HL-60/S4 treated with phorbol 12-myristate 13-acetate at 8.2 ng/mL for 4 days and 3 days (cell line): ENCODE data around the gene SLC5A3.

Experiments used
- in situ Hi-C: fragments of 300-500 bp; cut with MboI; formaldehyde crosslinking; loops from 2 replicates; pipeline ENCODE4 v1.15.0; 2022; ENCODE audit warnings: low sequenced_read_pairs

SLC5A3 gene

GRCh38 chr21:34094949-34095348, 21.6 kb downstream of the SLC5A3 start:
- in situ Hi-C loops = no loop called here

DNA sequence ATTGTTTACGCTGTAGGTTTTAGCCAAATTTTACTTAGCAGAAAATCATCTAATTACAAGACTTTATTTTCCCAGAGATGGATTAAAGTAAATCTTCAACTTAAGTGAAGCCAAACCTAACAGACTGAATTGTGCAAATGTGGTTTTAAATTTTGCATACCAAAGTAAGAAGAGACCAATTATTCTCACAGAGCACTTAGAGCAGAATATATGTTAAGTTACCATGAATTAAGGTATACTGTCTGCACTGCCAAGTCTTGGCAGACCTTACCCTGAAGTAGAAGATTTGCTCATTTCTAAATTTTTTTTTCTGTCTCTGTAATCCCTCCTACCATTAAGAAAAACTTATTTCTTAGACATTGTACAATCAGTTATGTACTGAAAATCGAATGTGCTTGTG, 24.1 kb downstream of the SLC5A3 start:
- in situ Hi-C loops = no loop called here

- in situ Hi-C loops = no loop called here
Measured at GRCh38 chr21:34100337-34100736, 27.0 kb downstream of the SLC5A3 start.

- in situ Hi-C loops = no loop called here
Measured at GRCh38 chr21:34100790-34101189, 27.4 kb downstream of the SLC5A3 start.

GRCh38 chr21:34105947-34106541, 32.7 kb downstream of the SLC5A3 start:
- in situ Hi-C loops = no loop called here

DNA sequence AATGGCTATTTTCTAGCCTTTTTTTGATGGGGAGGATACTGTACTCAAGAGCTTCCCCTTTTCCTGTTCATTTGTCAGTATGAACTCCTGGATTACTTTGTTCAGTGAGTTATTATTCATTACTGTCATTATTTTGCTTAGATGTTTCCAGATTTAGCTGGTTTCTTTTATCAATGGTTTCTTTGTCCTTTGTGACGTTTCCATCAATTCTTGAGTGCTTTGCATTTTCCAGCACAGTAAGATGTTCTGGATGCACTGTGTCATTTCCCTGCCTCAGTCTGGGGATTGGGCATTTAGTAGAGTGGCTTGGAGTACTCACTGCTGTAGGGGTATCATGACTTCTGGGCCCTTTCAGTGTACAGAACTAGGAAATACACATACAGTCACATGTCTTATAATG, 34.2 kb downstream of the SLC5A3 start:
- in situ Hi-C loops = no loop called here

- in situ Hi-C loops = no loop called here
Measured at GRCh38 chr21:34109075-34109474, 35.7 kb downstream of the SLC5A3 start.

DNA sequence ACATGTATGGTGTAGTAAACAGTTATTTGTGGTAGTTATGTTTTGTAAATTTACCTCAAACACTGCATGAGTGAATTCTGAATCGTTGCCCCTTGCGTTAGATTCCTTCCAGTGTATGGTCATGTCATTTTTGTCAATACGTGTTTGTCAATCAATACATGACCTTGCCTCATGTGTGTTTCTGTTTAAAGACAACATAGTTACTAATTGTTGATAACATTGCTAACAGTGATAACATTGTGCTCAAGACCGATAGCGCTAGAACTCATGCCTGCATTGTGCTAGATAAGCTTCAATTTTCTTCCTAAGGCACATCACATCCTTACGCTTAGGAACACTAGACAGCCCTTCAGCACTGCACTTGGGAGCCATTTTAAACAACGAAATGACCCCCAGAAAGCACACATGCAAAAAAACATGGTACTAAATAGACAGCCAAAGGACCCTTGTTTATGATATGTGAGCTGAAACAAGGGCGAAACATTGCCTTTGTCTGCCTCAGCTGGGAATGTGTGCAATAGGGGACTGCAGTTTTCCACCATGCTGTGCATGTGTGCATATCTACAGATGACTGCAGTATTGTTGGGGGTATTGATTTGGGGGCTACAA, 37.3 kb downstream of the SLC5A3 start:
- in situ Hi-C loops = no loop called here

DNA sequence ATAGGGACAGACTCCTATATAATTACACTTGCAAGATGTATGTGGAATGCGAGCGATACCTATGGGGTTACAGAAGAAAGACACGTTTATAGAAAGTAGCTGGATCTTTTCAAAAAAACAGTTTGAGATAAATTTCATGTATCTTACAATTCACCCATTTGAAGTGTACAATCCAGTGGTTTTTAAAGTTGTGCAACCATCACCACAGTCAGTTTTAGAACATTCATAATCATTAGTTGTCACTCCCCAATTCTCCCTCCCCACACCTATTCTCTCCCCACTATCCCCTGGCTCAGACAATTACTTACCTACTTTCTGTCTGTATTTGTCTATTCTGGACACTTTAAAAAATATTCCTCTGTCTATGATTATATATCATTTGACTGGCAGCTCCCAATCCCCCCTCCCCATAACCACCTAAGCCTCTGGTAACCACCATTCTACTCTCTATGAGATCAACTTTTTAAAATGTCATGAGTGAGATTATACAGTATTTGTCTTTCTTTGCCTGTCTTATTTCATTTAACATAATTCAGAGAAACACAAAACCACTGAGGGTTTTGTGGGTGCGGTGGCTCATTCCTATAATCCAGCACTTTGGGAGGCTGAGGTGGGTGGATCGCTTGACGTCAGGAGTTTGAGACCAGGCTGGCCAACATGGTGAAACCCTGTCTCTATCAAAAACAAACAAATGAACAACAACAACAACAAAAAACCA, 39.1 kb downstream of the SLC5A3 start:
- in situ Hi-C loops = no loop called here

DNA sequence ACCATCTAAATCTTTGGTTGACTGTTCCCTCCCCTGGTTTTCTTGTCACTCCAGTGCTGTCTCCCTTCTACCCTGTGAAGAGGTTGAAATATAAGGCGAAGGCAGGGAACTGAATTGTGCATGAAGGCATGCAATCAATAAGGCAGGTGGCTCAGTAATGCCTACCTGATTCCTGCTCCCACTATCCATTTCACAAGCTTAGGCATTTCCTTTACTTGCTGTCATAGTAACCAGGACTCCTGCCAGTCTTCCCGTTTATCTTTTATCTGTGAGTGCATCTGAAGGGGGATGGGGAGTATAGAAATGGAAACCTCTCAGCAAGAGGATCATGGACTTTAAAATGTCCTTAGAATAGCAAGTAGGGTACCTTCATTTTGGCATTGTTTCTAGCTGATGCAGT, 40.5 kb downstream of the SLC5A3 start:
- in situ Hi-C loops = no loop called here

DNA sequence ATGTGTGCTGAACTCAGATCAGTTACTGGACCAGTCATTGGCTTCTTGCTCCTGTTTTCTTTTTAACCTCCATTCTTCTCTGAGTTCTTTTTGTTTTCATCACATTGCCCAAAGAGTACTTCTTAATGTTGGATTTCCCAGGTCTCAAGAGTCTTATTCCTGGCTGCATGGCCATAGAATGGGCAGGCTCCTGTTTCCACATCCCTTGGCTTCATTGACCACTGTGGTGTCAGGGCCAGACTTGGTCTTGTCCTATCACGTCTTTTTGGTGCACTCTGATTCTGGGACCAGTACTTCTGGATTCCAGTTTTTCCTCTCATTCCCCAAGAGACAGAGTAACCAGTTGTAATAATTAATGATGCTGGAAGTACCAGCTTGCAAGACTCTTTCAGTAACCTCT, 41.8 kb downstream of the SLC5A3 start:
- in situ Hi-C loops = no loop called here

- in situ Hi-C loops = no loop called here
Measured at GRCh38 chr21:34116569-34116968, 43.2 kb downstream of the SLC5A3 start.

DNA sequence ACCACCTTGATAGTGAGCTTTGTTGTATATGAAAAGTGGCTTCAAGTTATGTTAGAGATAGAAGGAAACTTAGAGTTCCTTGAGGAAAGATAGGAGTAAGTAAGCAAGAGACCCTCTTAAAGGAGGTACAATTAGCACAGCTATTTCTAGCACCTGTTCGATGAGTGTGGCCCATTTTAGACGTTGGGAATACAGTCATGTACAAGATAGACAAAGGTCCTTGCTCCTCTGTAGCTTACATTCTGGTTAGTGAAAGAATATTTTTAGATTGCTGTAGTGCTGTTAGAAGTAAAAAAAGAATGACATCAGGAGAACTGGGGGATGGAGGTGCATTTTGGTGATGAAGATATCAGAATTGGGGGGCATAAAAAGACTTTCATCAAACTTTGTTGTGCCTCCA, 47.5 kb downstream of the SLC5A3 start:
- in situ Hi-C loops = no loop called here

DNA sequence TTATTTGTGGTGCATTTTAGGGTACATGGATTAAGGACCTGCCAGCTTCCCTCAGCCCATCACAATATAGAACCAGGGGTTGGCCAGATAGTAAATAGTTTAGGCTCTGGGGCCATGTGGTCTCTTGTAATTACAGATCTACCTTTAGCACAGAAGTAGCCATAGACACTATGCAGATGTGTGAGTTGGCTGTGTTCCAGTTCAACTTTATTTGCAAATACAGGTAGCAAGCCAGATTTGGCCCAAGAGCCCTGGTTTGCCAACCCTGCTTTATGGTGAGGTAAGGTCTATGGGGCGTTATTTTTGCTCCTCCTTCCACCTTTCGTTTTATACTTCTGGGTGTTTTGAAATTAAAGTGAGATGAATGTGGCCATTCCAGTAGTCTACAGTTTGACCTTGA, 48.7 kb downstream of the SLC5A3 start:
- in situ Hi-C loops = no loop called here
